ENCODE data around the gene IGFL1. TPM values are rescaled to one million over a fixed set of nuclear protein-coding genes. Genes with fewer than 3 reads are reported as not detected.

Gene IGFL1
- total RNA-seq, 1 experiment from 2014 or later = not detected

DNA sequence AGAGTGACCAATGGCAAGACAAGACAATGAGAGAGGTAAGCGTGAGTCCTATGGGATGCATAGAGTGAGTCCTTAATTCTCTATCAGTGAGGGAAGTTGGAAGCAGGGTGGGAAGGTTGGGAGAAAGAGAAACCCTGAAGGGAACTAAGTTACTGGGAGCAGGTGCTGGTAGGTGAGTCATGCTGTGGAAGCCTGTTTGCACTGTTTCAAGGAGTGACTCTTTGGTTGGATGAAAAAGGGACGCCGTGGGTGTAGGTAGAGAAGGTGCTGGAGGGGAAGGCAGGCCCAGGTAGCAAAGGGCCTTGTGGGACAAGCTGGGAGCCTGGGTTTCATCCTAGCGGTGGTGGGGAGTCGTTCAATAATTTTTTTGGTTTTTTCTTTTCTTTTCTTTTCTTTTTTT is 21.9 kb downstream of the IGFL1 start:
- ChIA-PET RAD21 (ENCODE audit: low non-redundant PET in 1 of 2, low total read pairs in 2 of 2, uncharacterized antibody in 2 of 2, unreplicated experiment in 2 of 2) (no interaction called here), CTCF (no interaction called here), POLR2A (no interaction called here)
- Histone ChIP-seq H3K27me3 (ENCODE audit: insufficient read depth, low read length) (peaks cover 68% of the 10 kb centered on the region), H3K9me3 (ENCODE audit: control insufficient read depth in 1 of 2, insufficient read depth in 1 of 2, low read depth in 1 of 2, low read length in 2 of 2) (no peaks in the 10 kb centered on the region), H2AFZ (ENCODE audit: low read depth, low read length, poor library complexity, severe bottlenecking) (no peak overlapping the region), H3K9me2 (ENCODE audit: insufficient read depth) (no peaks in the 10 kb centered on the region), H3K9ac (ENCODE audit: low read length) (no peak overlapping the region), H3K4me3 (replicated peaks in 1 of 2; ENCODE audit: low read depth in 1 of 2, low read length in 2 of 2) (no peak overlapping the region), H3K4me2 (ENCODE audit: low read length) (no peak overlapping the region), H3K36me3 (ENCODE audit: control insufficient read depth in 1 of 2, insufficient read depth in 2 of 2, low read length in 2 of 2) (no peaks in the 10 kb centered on the region), H3K4me1 (ENCODE audit: control insufficient read depth in 1 of 2, insufficient read depth in 2 of 2, low read length in 2 of 2) (no peaks in the 10 kb centered on the region), H3K79me2 (ENCODE audit: insufficient read depth, low read length) (no peaks in the 10 kb centered on the region), H4K20me1 (ENCODE audit: insufficient read depth) (no peaks in the 10 kb centered on the region), H3K27ac (ENCODE audit: low read depth, low read length) (no peak overlapping the region)
- BruUV-seq (replicated peaks) = no TSS peak
- TF ChIP-seq, protein P1, sequence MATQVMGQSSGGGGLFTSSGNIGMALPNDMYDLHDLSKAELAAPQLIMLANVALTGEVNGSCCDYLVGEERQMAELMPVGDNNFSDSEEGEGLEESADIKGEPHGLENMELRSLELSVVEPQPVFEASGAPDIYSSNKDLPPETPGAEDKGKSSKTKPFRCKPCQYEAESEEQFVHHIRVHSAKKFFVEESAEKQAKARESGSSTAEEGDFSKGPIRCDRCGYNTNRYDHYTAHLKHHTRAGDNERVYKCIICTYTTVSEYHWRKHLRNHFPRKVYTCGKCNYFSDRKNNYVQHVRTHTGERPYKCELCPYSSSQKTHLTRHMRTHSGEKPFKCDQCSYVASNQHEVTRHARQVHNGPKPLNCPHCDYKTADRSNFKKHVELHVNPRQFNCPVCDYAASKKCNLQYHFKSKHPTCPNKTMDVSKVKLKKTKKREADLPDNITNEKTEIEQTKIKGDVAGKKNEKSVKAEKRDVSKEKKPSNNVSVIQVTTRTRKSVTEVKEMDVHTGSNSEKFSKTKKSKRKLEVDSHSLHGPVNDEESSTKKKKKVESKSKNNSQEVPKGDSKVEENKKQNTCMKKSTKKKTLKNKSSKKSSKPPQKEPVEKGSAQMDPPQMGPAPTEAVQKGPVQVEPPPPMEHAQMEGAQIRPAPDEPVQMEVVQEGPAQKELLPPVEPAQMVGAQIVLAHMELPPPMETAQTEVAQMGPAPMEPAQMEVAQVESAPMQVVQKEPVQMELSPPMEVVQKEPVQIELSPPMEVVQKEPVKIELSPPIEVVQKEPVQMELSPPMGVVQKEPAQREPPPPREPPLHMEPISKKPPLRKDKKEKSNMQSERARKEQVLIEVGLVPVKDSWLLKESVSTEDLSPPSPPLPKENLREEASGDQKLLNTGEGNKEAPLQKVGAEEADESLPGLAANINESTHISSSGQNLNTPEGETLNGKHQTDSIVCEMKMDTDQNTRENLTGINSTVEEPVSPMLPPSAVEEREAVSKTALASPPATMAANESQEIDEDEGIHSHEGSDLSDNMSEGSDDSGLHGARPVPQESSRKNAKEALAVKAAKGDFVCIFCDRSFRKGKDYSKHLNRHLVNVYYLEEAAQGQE (IDR thresholded peaks at IDR 0.05; ENCODE audit: low read depth) = no peak
- TF ChIP-seq SIN3A (IDR thresholded peaks at IDR 0.05; ENCODE audit: low read depth) = no peak
- no peak for TF ChIP-seq TCF7L2 (IDR thresholded peaks at IDR 0.05; ENCODE audit: borderline replicate concordance, extremely low read depth, insufficient read depth, insufficient read length)
- no peak for TF ChIP-seq FOSL1 (IDR thresholded peaks at IDR 0.05; ENCODE audit: low read depth)
- no peak for TF ChIP-seq YY1 (IDR thresholded peaks at IDR 0.05; ENCODE audit: extremely low read depth, insufficient replicate concordance, low read depth, low read length)
- TF ChIP-seq CBX3 (IDR thresholded peaks at IDR 0.05; ENCODE audit: low read depth) = no peak
- ATAC-seq (no peak), DNase-seq (ENCODE audit: low read depth, low spot score) (no peak)
- intact Hi-C loops (cut with micrococcal nuclease) = no loop called here

DNA sequence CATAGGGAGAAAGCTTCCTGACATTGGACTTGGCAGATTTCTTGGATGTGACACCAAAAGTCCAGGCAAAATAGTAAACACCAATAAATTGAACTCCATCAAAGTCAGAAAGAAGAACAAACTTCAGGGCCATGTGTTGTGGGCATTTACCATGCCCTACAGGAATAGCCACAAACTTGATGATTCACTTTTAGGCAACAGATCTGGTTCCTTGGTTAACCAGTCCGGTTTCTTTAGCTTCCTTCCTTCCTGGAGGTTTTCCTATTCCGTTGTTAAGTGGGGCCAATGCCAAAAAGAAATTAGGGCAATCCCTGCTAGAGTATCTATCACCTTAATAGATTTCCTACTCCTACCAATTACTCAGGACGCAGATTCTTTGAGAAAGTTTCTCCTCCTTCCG is 25.2 kb downstream of the IGFL1 start:
- no TSS peak for BruUV-seq (replicated peaks)
- TF ChIP-seq, protein P2, sequence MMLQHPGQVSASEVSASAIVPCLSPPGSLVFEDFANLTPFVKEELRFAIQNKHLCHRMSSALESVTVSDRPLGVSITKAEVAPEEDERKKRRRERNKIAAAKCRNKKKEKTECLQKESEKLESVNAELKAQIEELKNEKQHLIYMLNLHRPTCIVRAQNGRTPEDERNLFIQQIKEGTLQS (IDR thresholded peaks at IDR 0.05) = no peak
- TF ChIP-seq JUND (IDR thresholded peaks at IDR 0.05) (no peak), YY1 (IDR thresholded peaks at IDR 0.05; ENCODE audit: extremely low read depth, insufficient replicate concordance, low read depth, low read length) (no peak), RAD21 (IDR thresholded peaks at IDR 0.05; ENCODE audit: low read depth) (no peak), POLR2AphosphoS5 (IDR thresholded peaks at IDR 0.05; ENCODE audit: low read depth, low read length) (no peak), ZNF274 (IDR thresholded peaks at IDR 0.05; ENCODE audit: low read depth, low read length) (no peak)
- ChIA-PET POLR2A (no interaction called here), CTCF (no interaction called here), RAD21 (ENCODE audit: low non-redundant PET in 1 of 2, low total read pairs in 2 of 2, uncharacterized antibody in 2 of 2, unreplicated experiment in 2 of 2) (no interaction called here)
- Histone ChIP-seq H4K20me1 (ENCODE audit: insufficient read depth) (no peaks in the 10 kb centered on the region), H3K36me3 (ENCODE audit: control insufficient read depth in 1 of 2, insufficient read depth in 2 of 2, low read length in 2 of 2) (no peaks in the 10 kb centered on the region), H3K79me2 (ENCODE audit: insufficient read depth, low read length) (no peaks in the 10 kb centered on the region), H3K27ac (ENCODE audit: low read depth, low read length) (no peak overlapping the region), H3K4me2 (ENCODE audit: low read length) (no peak overlapping the region), H3K9me3 (ENCODE audit: control insufficient read depth in 1 of 2, insufficient read depth in 1 of 2, low read depth in 1 of 2, low read length in 2 of 2) (no peaks in the 10 kb centered on the region), H3K27me3 (ENCODE audit: insufficient read depth, low read length) (peaks cover 48% of the 10 kb centered on the region), H2AFZ (ENCODE audit: low read depth, low read length, poor library complexity, severe bottlenecking) (no peak overlapping the region), H3K4me1 (ENCODE audit: control insufficient read depth in 1 of 2, insufficient read depth in 2 of 2, low read length in 2 of 2) (peaks cover 13 to 14% of the 10 kb centered on the region in 2 experiments), H3K9ac (ENCODE audit: low read length) (no peak overlapping the region), H3K4me3 (replicated peaks in 1 of 2; ENCODE audit: low read depth in 1 of 2, low read length in 2 of 2) (no peak overlapping the region), H3K9me2 (ENCODE audit: insufficient read depth) (no peaks in the 10 kb centered on the region)
- DNase-seq (ENCODE audit: low read depth, low spot score) = no peak
- intact Hi-C loops (cut with micrococcal nuclease) = no loop called here
- ATAC-seq = no peak
